NT2/D1 (cell line): ENCODE results near the gene CAPRIN2.
A peak's percentile ranks its signal among the peaks of the same experiment; 100 is the strongest.

Experiments
- DNase-seq: peaks from one replicate; pipeline ENCODE4 v3.0.0-alpha.2; 2011; ENCODE audit warnings: low read depth, low spot score
- H3K27me3 ChIP-seq: 2 replicates; pipeline ENCODE4 v1.6.0; 2011; ENCODE audit warnings: mild to moderate bottlenecking; ENCODE audit not compliant: insufficient read length, insufficient read depth
- H3K36me3 ChIP-seq: 2 replicates; pipeline ENCODE4 v1.6.1; 2011; ENCODE audit warnings: mild to moderate bottlenecking, low read length, mixed read lengths; ENCODE audit not compliant: insufficient read depth, insufficient read length
- H3K4me1 ChIP-seq: 2 replicates; pipeline ENCODE4 v1.5.1; 2011; ENCODE audit not compliant: insufficient read depth, insufficient read length
- H3K4me3 ChIP-seq: 2 replicates; pipeline ENCODE4 v1.5.1; 2011; ENCODE audit warnings: low read depth; ENCODE audit not compliant: insufficient read length
- H3K9ac ChIP-seq: 2 replicates; pipeline ENCODE4 v1.6.0; 2011; ENCODE audit warnings: low read depth; ENCODE audit not compliant: insufficient read length
- H3K9me3 ChIP-seq: 2 replicates; pipeline ENCODE4 v1.5.1; 2011; ENCODE audit warnings: mild to moderate bottlenecking, low read length; ENCODE audit not compliant: insufficient read depth
- SUZ12 ChIP-seq: IDR thresholded peaks from 2 replicates; pipeline ENCODE4 v1.6.1; 2011; ENCODE audit not compliant: insufficient read length, insufficient read depth; ENCODE audit errors: extremely low read depth
- YY1 ChIP-seq: IDR thresholded peaks from 2 replicates; pipeline ENCODE4 v1.6.1; 2011; ENCODE audit not compliant: insufficient read length, insufficient read depth
- ZNF274 ChIP-seq: IDR thresholded peaks from 2 replicates; pipeline ENCODE4 v1.6.1; 2011; ENCODE audit warnings: mild to moderate bottlenecking, low read depth, low read length

The CAPRIN2 gene

GRCh38 chr12:30694412-30695198, 60.1 kb downstream of the CAPRIN2 start:
- Histone ChIP-seq H3K9ac (peak overlapping the region; percentile 96), H3K4me1 (peaks cover 5% of the 10 kb centered on the region), H3K36me3 (peaks cover 4% of the 10 kb centered on the region), H3K4me3 (peak overlapping the region; percentile 97), H3K27me3 (no peaks in the 10 kb centered on the region), H3K9me3 (no peaks in the 10 kb centered on the region)
- DNase-seq, result no peak
- TF ChIP-seq YY1, result no peak
- TF ChIP-seq ZNF274, result no peak
- no peak for TF ChIP-seq SUZ12

DNA sequence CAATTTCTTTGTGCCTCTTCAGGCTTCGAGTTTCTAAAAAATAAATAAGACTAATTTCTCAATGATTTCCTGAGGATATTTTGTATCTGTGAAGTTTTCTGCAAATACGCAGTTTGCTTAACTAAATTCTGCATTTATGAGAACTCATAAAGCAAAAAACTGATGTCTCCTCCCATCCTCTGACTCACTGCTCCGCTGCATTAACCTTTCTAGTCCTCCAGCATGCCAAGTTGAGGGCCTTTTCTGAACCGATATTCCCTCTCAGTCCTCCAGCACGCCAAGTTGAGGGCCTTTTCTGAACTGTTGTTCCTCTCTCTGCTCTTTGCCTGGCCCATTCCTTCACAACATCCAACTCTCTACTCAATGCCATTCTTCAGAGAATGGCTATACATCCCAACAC, 62.3 kb downstream of the CAPRIN2 start:
- no peaks in the 10 kb centered on the region for H3K27me3 ChIP-seq
- H3K9ac ChIP-seq, result no peak overlapping the region
- H3K9me3 ChIP-seq, result no peaks in the 10 kb centered on the region
- no peak for DNase-seq
- H3K4me3 ChIP-seq, result no peak overlapping the region
- TF ChIP-seq ZNF274, result 0 out of 2 replicates have a peak, but pooled peaks have one; percentile 20
- no peak for TF ChIP-seq SUZ12
- TF ChIP-seq YY1, result no peak
- peaks cover 12% of the 10 kb centered on the region for H3K36me3 ChIP-seq
- peaks cover 5% of the 10 kb centered on the region for H3K4me1 ChIP-seq

GRCh38 chr12:30691122-30691879, 63.5 kb downstream of the CAPRIN2 start:
- H3K4me3 ChIP-seq, result no peak overlapping the region
- TF ChIP-seq ZNF274, result no peak
- TF ChIP-seq YY1, result no peak
- no peak for TF ChIP-seq SUZ12
- DNase-seq, result no peak

GRCh38 chr12:30687265-30687986, 67.3 kb downstream of the CAPRIN2 start:
- DNase-seq, result no peak
- Histone ChIP-seq H3K36me3 (peaks cover 29% of the 10 kb centered on the region), H3K27me3 (no peaks in the 10 kb centered on the region), H3K9me3 (no peaks in the 10 kb centered on the region), H3K9ac (no peak overlapping the region), H3K4me1 (no peaks in the 10 kb centered on the region), H3K4me3 (no peak overlapping the region)
- TF ChIP-seq ZNF274, result no peak
- no peak for TF ChIP-seq YY1
- TF ChIP-seq SUZ12, result no peak

More at GRCh38 chr12:30691122-30691879, 63.5 kb downstream of the CAPRIN2 start:
- Histone ChIP-seq H3K9me3 (no peaks in the 10 kb centered on the region), H3K4me1 (peaks cover under 1% of the 10 kb centered on the region), H3K9ac (no peak overlapping the region), H3K27me3 (no peaks in the 10 kb centered on the region), H3K36me3 (peaks cover 14% of the 10 kb centered on the region)

- H3K4me1 ChIP-seq, result no peaks in the 10 kb centered on the region
- peaks cover 60% of the 10 kb centered on the region for H3K36me3 ChIP-seq
- DNase-seq, result no peak
- TF ChIP-seq SUZ12 (no peak), ZNF274 (no peak), YY1 (no peak)
- H3K9ac ChIP-seq, result no peak overlapping the region
- H3K27me3 ChIP-seq, result no peaks in the 10 kb centered on the region
- H3K4me3 ChIP-seq, result no peak overlapping the region
- no peaks in the 10 kb centered on the region for H3K9me3 ChIP-seq
Measured at GRCh38 chr12:30679241-30679640, 75.5 kb downstream of the CAPRIN2 start.

- no peaks in the 10 kb centered on the region for H3K27me3 ChIP-seq
- H3K36me3 ChIP-seq, result peaks cover 65% of the 10 kb centered on the region
- H3K4me3 ChIP-seq, result no peak overlapping the region
Measured at GRCh38 chr12:30678221-30678620, 76.5 kb downstream of the CAPRIN2 start.

GRCh38 chr12:30661210-30661609, 93.5 kb downstream of the CAPRIN2 start:
- Histone ChIP-seq H3K4me3 (no peak overlapping the region), H3K27me3 (no peaks in the 10 kb centered on the region), H3K36me3 (peaks cover 67% of the 10 kb centered on the region), H3K4me1 (no peaks in the 10 kb centered on the region), H3K9me3 (no peaks in the 10 kb centered on the region), H3K9ac (no peak overlapping the region)
- TF ChIP-seq YY1 (no peak), ZNF274 (no peak)
- no peak for DNase-seq

More at GRCh38 chr12:30678221-30678620, 76.5 kb downstream of the CAPRIN2 start:
- Histone ChIP-seq H3K4me1 (no peaks in the 10 kb centered on the region), H3K9ac (no peak overlapping the region), H3K9me3 (no peaks in the 10 kb centered on the region)
- DNase-seq, result no peak
- no peak for TF ChIP-seq SUZ12
- TF ChIP-seq YY1, result no peak
